ENCODE measurements around the gene BNC1. TPM values are rescaled to one million over a fixed set of nuclear protein-coding genes. Genes with fewer than 3 reads are reported as not detected.

Gene BNC1
- total and polyA plus RNA-seq, 10 of the 15 experiments (the other 5 are each of a cell fraction or from before 2014, with no cell fraction given) = 0.01 TPM; not detected in 9

DNA sequence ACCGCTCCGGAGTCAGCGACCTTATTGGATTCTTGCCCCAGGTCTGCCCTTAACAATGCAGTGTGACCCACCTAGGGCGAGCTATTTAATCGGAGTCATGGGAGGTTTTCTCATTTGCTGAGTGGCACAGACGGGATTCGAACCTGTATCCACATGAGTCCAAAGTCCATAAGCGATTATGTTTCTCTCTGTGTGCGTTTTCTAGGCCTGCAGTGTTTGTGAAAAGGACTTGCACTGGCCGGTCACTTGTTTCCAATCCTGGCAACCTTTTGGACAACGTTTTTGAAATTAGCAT is 76.2 kb downstream of the BNC1 start:
- Histone ChIP-seq H3K27me3 (replicated peaks in 1 of 2; ENCODE audit: control insufficient read depth in 2 of 2, insufficient read depth in 2 of 2, low read length in 1 of 2) (no peaks in the 10 kb centered on the region), H3K4me2 (ENCODE audit: control insufficient read depth, insufficient read depth) (peak overlapping the region; percentile 73), H3K4me1 (ENCODE audit: control insufficient read depth, insufficient read depth, low read length) (peaks cover 6% of the 10 kb centered on the region; the same call in 1 of the 2 replicates), H3K79me2 (ENCODE audit: control insufficient read depth, insufficient read depth, low read length) (peaks cover 41% of the 10 kb centered on the region), H2AFZ (ENCODE audit: control insufficient read depth, low read depth, low read length) (peak overlapping the region; percentile 84), H3K9me3 (replicated peaks; ENCODE audit: control insufficient read depth, insufficient read depth, low read length) (no peaks in the 10 kb centered on the region), H4K20me1 (ENCODE audit: control insufficient read depth, insufficient read depth) (no peaks in the 10 kb centered on the region), H3K9ac (ENCODE audit: control insufficient read depth, insufficient read depth, low read length) (peak overlapping the region; percentile 53), H3K36me3 (ENCODE audit: control insufficient read depth in 2 of 2, insufficient read depth in 2 of 2, low read length in 1 of 2) (no peaks in the 10 kb centered on the region), H3K4me3 (peak overlapping the region; percentile 94), H3K27ac (ENCODE audit: control insufficient read depth, insufficient read depth) (no peak overlapping the region)
- ChIA-PET POLR2A (interaction anchor here (1.2 kb wide), 1 partner anchor 143 kb away, joined by 3 read pairs; no protein-coding TSS in a partner anchor), CTCF (interaction anchor here (0.7 to 2.3 kb wide), 6 partner anchors 53 to 404 kb away, joined by 3 to 22 read pairs (median 4); partner anchors contain the start of gene C15orf40), RAD21 (ENCODE audit: unreplicated experiment) (interaction anchor here (0.7 kb wide), 1 partner anchor 198 kb away, joined by 4 read pairs; no protein-coding TSS in a partner anchor), SMC1A (ENCODE audit: uncharacterized antibody, unreplicated experiment) (interaction anchor here (1.1 to 3.5 kb wide), 4 partner anchors 39 to 198 kb away, joined by 3 to 11 read pairs (median 6); partner anchors contain the start of gene C15orf40)
- no peak for ATAC-seq
- intact Hi-C loops (cut with micrococcal nuclease; ENCODE audit: unreplicated experiment) (loop anchor here (10.0 kb wide), 2 partner anchors 394 to 674 kb away; no protein-coding TSS in a partner anchor), in situ Hi-C loops (cut with MboI) (loop anchor here (25.0 kb wide), 1 partner anchor 1921 kb away; no protein-coding TSS in a partner anchor)
- no peak for DNase-seq (ENCODE audit: low read depth, low spot score)
- TF ChIP-seq, protein P1, sequence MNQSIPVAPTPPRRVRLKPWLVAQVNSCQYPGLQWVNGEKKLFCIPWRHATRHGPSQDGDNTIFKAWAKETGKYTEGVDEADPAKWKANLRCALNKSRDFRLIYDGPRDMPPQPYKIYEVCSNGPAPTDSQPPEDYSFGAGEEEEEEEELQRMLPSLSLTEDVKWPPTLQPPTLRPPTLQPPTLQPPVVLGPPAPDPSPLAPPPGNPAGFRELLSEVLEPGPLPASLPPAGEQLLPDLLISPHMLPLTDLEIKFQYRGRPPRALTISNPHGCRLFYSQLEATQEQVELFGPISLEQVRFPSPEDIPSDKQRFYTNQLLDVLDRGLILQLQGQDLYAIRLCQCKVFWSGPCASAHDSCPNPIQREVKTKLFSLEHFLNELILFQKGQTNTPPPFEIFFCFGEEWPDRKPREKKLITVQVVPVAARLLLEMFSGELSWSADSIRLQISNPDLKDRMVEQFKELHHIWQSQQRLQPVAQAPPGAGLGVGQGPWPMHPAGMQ (IDR thresholded peaks at IDR 0.05; ENCODE audit: borderline replicate concordance) = no peak
- TF ChIP-seq, protein P2, sequence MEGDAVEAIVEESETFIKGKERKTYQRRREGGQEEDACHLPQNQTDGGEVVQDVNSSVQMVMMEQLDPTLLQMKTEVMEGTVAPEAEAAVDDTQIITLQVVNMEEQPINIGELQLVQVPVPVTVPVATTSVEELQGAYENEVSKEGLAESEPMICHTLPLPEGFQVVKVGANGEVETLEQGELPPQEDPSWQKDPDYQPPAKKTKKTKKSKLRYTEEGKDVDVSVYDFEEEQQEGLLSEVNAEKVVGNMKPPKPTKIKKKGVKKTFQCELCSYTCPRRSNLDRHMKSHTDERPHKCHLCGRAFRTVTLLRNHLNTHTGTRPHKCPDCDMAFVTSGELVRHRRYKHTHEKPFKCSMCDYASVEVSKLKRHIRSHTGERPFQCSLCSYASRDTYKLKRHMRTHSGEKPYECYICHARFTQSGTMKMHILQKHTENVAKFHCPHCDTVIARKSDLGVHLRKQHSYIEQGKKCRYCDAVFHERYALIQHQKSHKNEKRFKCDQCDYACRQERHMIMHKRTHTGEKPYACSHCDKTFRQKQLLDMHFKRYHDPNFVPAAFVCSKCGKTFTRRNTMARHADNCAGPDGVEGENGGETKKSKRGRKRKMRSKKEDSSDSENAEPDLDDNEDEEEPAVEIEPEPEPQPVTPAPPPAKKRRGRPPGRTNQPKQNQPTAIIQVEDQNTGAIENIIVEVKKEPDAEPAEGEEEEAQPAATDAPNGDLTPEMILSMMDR (IDR thresholded peaks at IDR 0.05 in 2 of 3, conservative IDR thresholded peaks at IDR 0.05 in 1 of 3; ENCODE audit: control insufficient read depth in 2 of 3, extremely low read depth in 1 of 3, insufficient read depth in 1 of 3, low read depth in 3 of 3, low read length in 3 of 3) = peak in 1 of 3 experiments; percentile 46; a peak in 2 of 6 replicates
- no peak for TF ChIP-seq MEF2A (IDR thresholded peaks at IDR 0.05; ENCODE audit: insufficient read depth, low read depth, low read length)
- no peak for FAIRE-seq
- WGBS (ENCODE audit: insufficient coverage, insufficient replicate concordance, low lambda C conversion rate, missing lambda C conversion rate) = 49% methylated on average over 11 of the region's 11 CpGs
- no TSS peak for BruUV-seq (replicated peaks)

Data from GM12878 (cell line).